GM12892 (cell line): ENCODE measurements around the gene TMPRSS6.

Source experiments
- POLR2A ChIP-seq: IDR thresholded peaks from 2 replicates; pipeline ENCODE4 v1.6.1; 2011; ENCODE audit warnings: low read depth, low read length, control low read depth
- POLR2AphosphoS5 ChIP-seq: IDR thresholded peaks from 2 replicates; pipeline ENCODE4 v1.6.1; 2011; ENCODE audit warnings: low read depth, low read length, control low read depth
- TAF1 ChIP-seq: IDR thresholded peaks from 2 replicates; pipeline ENCODE4 v1.6.1; 2011; ENCODE audit warnings: low read depth, mild to moderate bottlenecking, control low read depth, low read length, borderline replicate concordance

GRCh38 chr22:37113757-37114156 lies 4.2 kb upstream of the TMPRSS6 start:
- no peak for TF ChIP-seq POLR2A
- TF ChIP-seq TAF1: no peak
- TF ChIP-seq POLR2AphosphoS5: no peak
